SK-N-SH (cell line): ENCODE data around the gene IGF1R. TPM values are rescaled to one million over a fixed set of nuclear protein-coding genes. Genes with fewer than 3 reads are reported as not detected.

ENCODE experiments used
- CTCF ChIA-PET: fragments of 300-600, 350-600 bp; formaldehyde crosslinking; extraction: SDS; loops from one replicate; lab custom pipeline; 2021; lab: Yijun Ruan, JAX
- POLR2A ChIA-PET: fragments of 350-600 bp; sonication (Branson Sonifier 250); formaldehyde crosslinking; extraction: SDS; loops from one replicate; lab custom pipeline; 2020; ENCODE audit warnings: antibody characterized with exemption, inconsistent platforms; lab: Yijun Ruan, JAX
- DNase-seq: peaks from one replicate; pipeline ENCODE4 v3.0.0; 2012
- H2AFZ ChIP-seq: fragments of 200-600 bp; sonication (generic); 2 replicates; pipeline ENCODE4 v1.8.1; 2016; ENCODE audit warnings: antibody characterized with exemption, mild to moderate bottlenecking, low read depth
- H3F3A ChIP-seq: fragments of 200-600 bp; sonication (generic); replicated peaks from 2 replicates; pipeline ENCODE3; 2016; ENCODE audit warnings: antibody characterized with exemption, mild to moderate bottlenecking; ENCODE audit not compliant: insufficient read depth
- H3K27ac ChIP-seq, 2 experiments: fragments of 200-500 bp in 1 of 2; fragments of 200-600 bp in 1 of 2; sonication (Bioruptor generic) in 1 of 2; sonication (generic), shearing (Covaris generic) in 1 of 2; 2 replicates each; pipeline versions ENCODE4 v1.5.1 to v1.6.1; 2014 to 2016; ENCODE audit warnings: low read depth in 2 of 2, inconsistent platforms in 1 of 2, low read length in 1 of 2, mild to moderate bottlenecking in 1 of 2, mixed read lengths in 1 of 2
- H3K27me3 ChIP-seq: fragments of 200-600 bp; sonication (generic), shearing (Covaris generic); 2 replicates; pipeline ENCODE4 v1.6.1; 2016; ENCODE audit warnings: mixed run types; ENCODE audit not compliant: insufficient read depth
- H3K36me3 ChIP-seq, 2 experiments: fragments of 200-500 bp in 1 of 2; fragments of 200-600 bp in 1 of 2; sonication (Bioruptor generic) in 1 of 2; sonication (generic) in 1 of 2; replicated peaks in 1 of 2; 2 replicates each; pipeline versions ENCODE3 to v1.5.1; 2014 to 2016; ENCODE audit warnings: low read length in 1 of 2, mild to moderate bottlenecking in 1 of 2; ENCODE audit not compliant: insufficient read depth in 2 of 2, control insufficient read depth in 1 of 2
- H3K4me1 ChIP-seq, 2 experiments: fragments of 200-500 bp in 1 of 2; fragments of 200-600 bp in 1 of 2; sonication (Bioruptor generic) in 1 of 2; sonication (generic), shearing (Covaris generic) in 1 of 2; 2 replicates each; pipeline versions ENCODE4 v1.5.1 to v1.6.1; 2014 to 2016; ENCODE audit warnings: low read depth in 1 of 2, low read length in 1 of 2, mixed run types in 1 of 2; ENCODE audit not compliant: insufficient read depth in 2 of 2, control insufficient read depth in 1 of 2
- H3K4me2 ChIP-seq: fragments of 200-600 bp; sonication (generic), shearing (Covaris generic); 2 replicates; pipeline ENCODE4 v1.6.1; 2017; ENCODE audit warnings: mixed run types
- H3K4me3 ChIP-seq, 2 experiments: fragments of 200-500 bp in 1 of 2; fragments of 200-600 bp in 1 of 2; sonication (Bioruptor generic) in 1 of 2; sonication (generic), shearing (Covaris generic) in 1 of 2; 2 replicates each; pipeline versions ENCODE4 v1.5.1 to v1.8.1; 2014 to 2016; ENCODE audit warnings: low read depth in 2 of 2, inconsistent platforms in 1 of 2, low read length in 1 of 2, mild to moderate bottlenecking in 1 of 2, mixed read lengths in 1 of 2, moderate library complexity in 1 of 2
- H3K79me2 ChIP-seq: fragments of 200-600 bp; sonication (generic); 2 replicates; pipeline ENCODE4 v1.8.1; 2017; ENCODE audit warnings: mild to moderate bottlenecking; ENCODE audit not compliant: insufficient read depth
- H3K9ac ChIP-seq: fragments of 200-600 bp; sonication (generic); 2 replicates; pipeline ENCODE4 v1.6.1; 2017; ENCODE audit warnings: mixed run types
- H3K9me2 ChIP-seq: fragments of 200-600 bp; sonication (generic); 2 replicates; pipeline ENCODE4 v1.6.1; 2017; ENCODE audit warnings: mixed run types
- H3K9me3 ChIP-seq: fragments of 200-600 bp; sonication (generic); 2 replicates; pipeline ENCODE4 v1.6.1; 2017; ENCODE audit warnings: mixed run types, mild to moderate bottlenecking, moderate library complexity
- H4K20me1 ChIP-seq: fragments of 200-600 bp; sonication (generic); 2 replicates; pipeline ENCODE4 v1.6.1; 2017; ENCODE audit warnings: mild to moderate bottlenecking, mixed run types; ENCODE audit not compliant: insufficient read depth
- ELF1 ChIP-seq: IDR thresholded peaks from 2 replicates; pipeline ENCODE4 v1.4.0; 2012
- GATA2 ChIP-seq: sonication (generic); formaldehyde crosslinking; IDR thresholded peaks from 2 replicates; pipeline ENCODE4 v1.5.0; 2020; ENCODE audit warnings: mild to moderate bottlenecking, missing genetic modification reagents
- MEF2A ChIP-seq: IDR thresholded peaks from 2 replicates; pipeline ENCODE4 v1.4.0; 2012; ENCODE audit warnings: low read depth, borderline replicate concordance
- NFIC ChIP-seq: IDR thresholded peaks from 2 replicates; pipeline ENCODE4 v1.4.0; 2012; ENCODE audit warnings: borderline replicate concordance
- NRF1 ChIP-seq: IDR thresholded peaks from 2 replicates; pipeline ENCODE4 v1.6.1; 2012; ENCODE audit warnings: low read depth, mild to moderate bottlenecking, low read length
- POLR2AphosphoS5 ChIP-seq: IDR thresholded peaks from 2 replicates; pipeline ENCODE4 v1.6.1; 2012; ENCODE audit warnings: low read depth, low read length
- RFX5 ChIP-seq: IDR thresholded peaks from 2 replicates; pipeline ENCODE4 v1.6.1; 2012; ENCODE audit warnings: mild to moderate bottlenecking, improper control_type of control experiment, low read length
- SIN3A ChIP-seq: IDR thresholded peaks from 2 replicates; pipeline ENCODE4 v1.6.1; 2012; ENCODE audit warnings: low read depth, mild to moderate bottlenecking, low read length, moderate library complexity, borderline replicate concordance
- TEAD4 ChIP-seq: IDR thresholded peaks from 2 replicates; pipeline ENCODE4 v1.4.0; 2012; ENCODE audit warnings: mild to moderate bottlenecking, borderline replicate concordance; ENCODE audit not compliant: insufficient read depth
- WGBS: methylation state at CpG from one replicate; pipeline ENCODE4 v1.1.6; 2017; ENCODE audit warnings: low lambda C conversion rate; 5-methylcytosine and 5-hydroxymethylcytosine counted together
- polyA plus RNA-seq, 3 experiments: library from polyadenylated mRNA; depleted of rRNA; stranded (reverse); fragments of >200 nt; gene quantifications; 2 replicates each; pipeline ENCODE4 v1.2.3, GENCODE V29; 2012
- TF ChIP-seq, protein P1 (sequence below): fragments of 200-600 bp; sonication (generic); IDR thresholded peaks from 2 replicates; pipeline ENCODE4 v1.6.1; 2017; ENCODE audit warnings: antibody characterized with exemption, mild to moderate bottlenecking, moderate library complexity
- TF ChIP-seq, protein P2 (sequence below): IDR thresholded peaks from 2 replicates; pipeline ENCODE4 v1.4.0; 2012; ENCODE audit warnings: low read depth, borderline replicate concordance
- TF ChIP-seq, protein P3 (sequence below): IDR thresholded peaks from 2 replicates; pipeline ENCODE4 v1.4.0; 2012; ENCODE audit warnings: low read depth, borderline replicate concordance
- TF ChIP-seq, protein P4 (sequence below): IDR thresholded peaks from 2 replicates; pipeline ENCODE4; 2012

IGF1R gene
- polyA plus RNA-seq, 1 of the 3 experiments (the other 2 are of a cell fraction): 9.5 TPM

DNA sequence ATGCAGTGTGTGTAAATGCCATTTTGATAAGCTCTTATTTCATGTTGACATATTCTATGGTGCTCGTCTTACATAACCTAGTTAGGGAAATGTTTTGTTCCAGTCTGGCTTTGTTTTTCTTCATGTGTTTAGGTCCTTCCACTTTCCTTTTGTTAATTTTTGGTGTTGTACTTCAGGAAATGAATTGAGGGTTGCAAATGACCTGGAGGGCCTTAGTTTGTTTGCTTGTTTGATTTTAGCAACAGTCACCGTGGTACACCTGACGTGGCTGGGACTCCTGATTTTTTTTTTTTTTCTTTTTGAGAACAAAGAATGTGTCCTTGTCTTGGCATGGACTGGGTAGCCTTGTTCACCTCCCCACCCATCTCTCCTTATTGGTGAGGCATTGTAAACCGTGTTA lies 114.8 kb downstream of the IGF1R start:
- H3K79me2 ChIP-seq: peaks cover 81% of the 10 kb centered on the region
- no peaks in the 10 kb centered on the region for H3K9me2 ChIP-seq
- no peak overlapping the region for H3K9ac ChIP-seq
- H2AFZ ChIP-seq: no peak overlapping the region
- TF ChIP-seq POLR2AphosphoS5 (no peak), MEF2A (no peak), NRF1 (no peak), NFIC (no peak), SIN3A (no peak), GATA2 (CRISPR knock-in tag) (no peak), TEAD4 (no peak), ELF1 (no peak), RFX5 (no peak)
- TF ChIP-seq, protein P1, sequence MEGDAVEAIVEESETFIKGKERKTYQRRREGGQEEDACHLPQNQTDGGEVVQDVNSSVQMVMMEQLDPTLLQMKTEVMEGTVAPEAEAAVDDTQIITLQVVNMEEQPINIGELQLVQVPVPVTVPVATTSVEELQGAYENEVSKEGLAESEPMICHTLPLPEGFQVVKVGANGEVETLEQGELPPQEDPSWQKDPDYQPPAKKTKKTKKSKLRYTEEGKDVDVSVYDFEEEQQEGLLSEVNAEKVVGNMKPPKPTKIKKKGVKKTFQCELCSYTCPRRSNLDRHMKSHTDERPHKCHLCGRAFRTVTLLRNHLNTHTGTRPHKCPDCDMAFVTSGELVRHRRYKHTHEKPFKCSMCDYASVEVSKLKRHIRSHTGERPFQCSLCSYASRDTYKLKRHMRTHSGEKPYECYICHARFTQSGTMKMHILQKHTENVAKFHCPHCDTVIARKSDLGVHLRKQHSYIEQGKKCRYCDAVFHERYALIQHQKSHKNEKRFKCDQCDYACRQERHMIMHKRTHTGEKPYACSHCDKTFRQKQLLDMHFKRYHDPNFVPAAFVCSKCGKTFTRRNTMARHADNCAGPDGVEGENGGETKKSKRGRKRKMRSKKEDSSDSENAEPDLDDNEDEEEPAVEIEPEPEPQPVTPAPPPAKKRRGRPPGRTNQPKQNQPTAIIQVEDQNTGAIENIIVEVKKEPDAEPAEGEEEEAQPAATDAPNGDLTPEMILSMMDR: no peak
- TF ChIP-seq, protein P2, sequence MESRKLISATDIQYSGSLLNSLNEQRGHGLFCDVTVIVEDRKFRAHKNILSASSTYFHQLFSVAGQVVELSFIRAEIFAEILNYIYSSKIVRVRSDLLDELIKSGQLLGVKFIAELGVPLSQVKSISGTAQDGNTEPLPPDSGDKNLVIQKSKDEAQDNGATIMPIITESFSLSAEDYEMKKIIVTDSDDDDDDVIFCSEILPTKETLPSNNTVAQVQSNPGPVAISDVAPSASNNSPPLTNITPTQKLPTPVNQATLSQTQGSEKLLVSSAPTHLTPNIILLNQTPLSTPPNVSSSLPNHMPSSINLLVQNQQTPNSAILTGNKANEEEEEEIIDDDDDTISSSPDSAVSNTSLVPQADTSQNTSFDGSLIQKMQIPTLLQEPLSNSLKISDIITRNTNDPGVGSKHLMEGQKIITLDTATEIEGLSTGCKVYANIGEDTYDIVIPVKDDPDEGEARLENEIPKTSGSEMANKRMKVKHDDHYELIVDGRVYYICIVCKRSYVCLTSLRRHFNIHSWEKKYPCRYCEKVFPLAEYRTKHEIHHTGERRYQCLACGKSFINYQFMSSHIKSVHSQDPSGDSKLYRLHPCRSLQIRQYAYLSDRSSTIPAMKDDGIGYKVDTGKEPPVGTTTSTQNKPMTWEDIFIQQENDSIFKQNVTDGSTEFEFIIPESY: no peak
- TF ChIP-seq, protein P3, sequence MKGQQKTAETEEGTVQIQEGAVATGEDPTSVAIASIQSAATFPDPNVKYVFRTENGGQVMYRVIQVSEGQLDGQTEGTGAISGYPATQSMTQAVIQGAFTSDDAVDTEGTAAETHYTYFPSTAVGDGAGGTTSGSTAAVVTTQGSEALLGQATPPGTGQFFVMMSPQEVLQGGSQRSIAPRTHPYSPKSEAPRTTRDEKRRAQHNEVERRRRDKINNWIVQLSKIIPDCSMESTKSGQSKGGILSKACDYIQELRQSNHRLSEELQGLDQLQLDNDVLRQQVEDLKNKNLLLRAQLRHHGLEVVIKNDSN: no peak
- TF ChIP-seq, protein P4, sequence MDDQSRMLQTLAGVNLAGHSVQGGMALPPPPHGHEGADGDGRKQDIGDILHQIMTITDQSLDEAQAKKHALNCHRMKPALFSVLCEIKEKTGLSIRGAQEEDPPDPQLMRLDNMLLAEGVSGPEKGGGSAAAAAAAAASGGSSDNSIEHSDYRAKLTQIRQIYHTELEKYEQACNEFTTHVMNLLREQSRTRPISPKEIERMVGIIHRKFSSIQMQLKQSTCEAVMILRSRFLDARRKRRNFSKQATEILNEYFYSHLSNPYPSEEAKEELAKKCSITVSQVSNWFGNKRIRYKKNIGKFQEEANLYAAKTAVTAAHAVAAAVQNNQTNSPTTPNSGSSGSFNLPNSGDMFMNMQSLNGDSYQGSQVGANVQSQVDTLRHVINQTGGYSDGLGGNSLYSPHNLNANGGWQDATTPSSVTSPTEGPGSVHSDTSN: no peak
- H3K4me2 ChIP-seq: no peak overlapping the region
- peaks cover 4 to 11% of the 10 kb centered on the region in 2 experiments; a peak in 1 of 4 replicates for H3K4me1 ChIP-seq
- peaks cover 5% of the 10 kb centered on the region for H3F3A ChIP-seq
- H3K9me3 ChIP-seq: no peaks in the 10 kb centered on the region
- H3K27me3 ChIP-seq: no peaks in the 10 kb centered on the region
- POLR2A ChIA-PET: no interaction called here
- WGBS: 87% methylated on average over 4 of the region's 4 CpGs
- H3K4me3 ChIP-seq: no peak overlapping the region
- no peaks in the 10 kb centered on the region for H3K36me3 ChIP-seq
- DNase-seq: no peak
- CTCF ChIA-PET: interaction anchor here (0.9 to 1.5 kb wide), 2 partner anchors 16 to 17 kb away, joined by 3 to 7 read pairs; no protein-coding TSS in a partner anchor
- no peak overlapping the region; a peak in 1 of 4 replicates for H3K27ac ChIP-seq
- H4K20me1 ChIP-seq: peaks cover 18% of the 10 kb centered on the region; the same call in 1 of the 2 replicates
